A673 (cell line): ENCODE results near the gene HAPLN1.

Experiments used
- EZH2 ChIP-seq: fragments of 200-600 bp; sonication (generic); IDR thresholded peaks from 2 replicates; pipeline ENCODE4 v1.6.1; 2017; ENCODE audit warnings: borderline replicate concordance, low read depth, mild to moderate bottlenecking, mixed read lengths, antibody characterized with exemption, low read length; ENCODE audit not compliant: poor library complexity, severe bottlenecking
- TF ChIP-seq, protein P1 (sequence below): fragments of 300-800, 200-600 bp; sonication (generic); conservative IDR thresholded peaks from 2 replicates; pipeline ENCODE4 v1.5.1; 2017; ENCODE audit warnings: low read depth, mild to moderate bottlenecking, antibody characterized with exemption, low read length, moderate library complexity, mixed read lengths

GRCh38 chr5:83688281-83688680 is 32.4 kb downstream of the HAPLN1 start:
- TF ChIP-seq, protein P1, sequence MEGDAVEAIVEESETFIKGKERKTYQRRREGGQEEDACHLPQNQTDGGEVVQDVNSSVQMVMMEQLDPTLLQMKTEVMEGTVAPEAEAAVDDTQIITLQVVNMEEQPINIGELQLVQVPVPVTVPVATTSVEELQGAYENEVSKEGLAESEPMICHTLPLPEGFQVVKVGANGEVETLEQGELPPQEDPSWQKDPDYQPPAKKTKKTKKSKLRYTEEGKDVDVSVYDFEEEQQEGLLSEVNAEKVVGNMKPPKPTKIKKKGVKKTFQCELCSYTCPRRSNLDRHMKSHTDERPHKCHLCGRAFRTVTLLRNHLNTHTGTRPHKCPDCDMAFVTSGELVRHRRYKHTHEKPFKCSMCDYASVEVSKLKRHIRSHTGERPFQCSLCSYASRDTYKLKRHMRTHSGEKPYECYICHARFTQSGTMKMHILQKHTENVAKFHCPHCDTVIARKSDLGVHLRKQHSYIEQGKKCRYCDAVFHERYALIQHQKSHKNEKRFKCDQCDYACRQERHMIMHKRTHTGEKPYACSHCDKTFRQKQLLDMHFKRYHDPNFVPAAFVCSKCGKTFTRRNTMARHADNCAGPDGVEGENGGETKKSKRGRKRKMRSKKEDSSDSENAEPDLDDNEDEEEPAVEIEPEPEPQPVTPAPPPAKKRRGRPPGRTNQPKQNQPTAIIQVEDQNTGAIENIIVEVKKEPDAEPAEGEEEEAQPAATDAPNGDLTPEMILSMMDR: no peak
- no peak for TF ChIP-seq EZH2
